HepG2 (cell line): ENCODE measurements around the gene SCGB2B2. TPM values are rescaled to one million over a fixed set of nuclear protein-coding genes. Genes with fewer than 3 reads are reported as not detected.

Source experiments
- polyA plus RNA-seq, 8 experiments: library from polyadenylated mRNA; depleted of rRNA in 3 of 8; stranded (reverse) in 7 of 8; unstranded in 1 of 8; fragments of >200 nt; fragmentation: Illumina TruSeq in 4 of 8; extraction: Trizol in 4 of 8; gene quantifications; 2 replicates each; pipeline versions ENCODE4 v1.2.1 to v1.2.3, GENCODE V29; 2011 to 2016; ENCODE audit warnings: low read depth in 4 of 8, missing spikeins in 1 of 8, mixed read lengths in 1 of 8; ENCODE audit not compliant: insufficient read depth in 1 of 8
- small RNA-seq, 3 experiments: library from RNA; depleted of rRNA; stranded (forward); fragments of <200 nt; gene quantifications; one replicate each; pipeline ENCODE3, GENCODE V24; 2012; ENCODE audit warnings: low read depth in 2 of 3, low replicate concordance in 1 of 3; ENCODE audit not compliant: insufficient read length in 3 of 3, insufficient read depth in 2 of 3
- total RNA-seq, 5 experiments: library from RNA; depleted of rRNA; stranded (reverse); fragments of >200 nt; fragmentation: Illumina TruSeq; extraction: Trizol; gene quantifications; 2 replicates each; pipeline ENCODE4 v1.2.3, GENCODE V29; 2016; ENCODE audit warnings: low read depth in 1 of 5

Gene SCGB2B2
- total and polyA plus RNA-seq, 2 of the 13 experiments (the other 11 are each of a cell fraction or from before 2014, with no cell fraction given), result 0.03 TPM; not detected in 1

Small RNAs within 50 kb of the gene (small RNA-seq; reads per million reads assigned to genes)
- gene RF00611, result 0 reads per million in 3 experiments

Other genes starting within 250 kb of the SCGB2B2 start
- 222 and 327 TPM in 2 replicates for gene UBA2, start 248.8 kb downstream of the SCGB2B2 start, total RNA-seq (2016; rRNA removed; fragmentation: Illumina TruSeq; extraction: Trizol)
- 117 and 172 TPM in 2 replicates for gene UBA2, start 248.8 kb downstream of the SCGB2B2 start, polyA plus RNA-seq (2011; rRNA removed)
- gene WTIP, start 195.4 kb downstream of the SCGB2B2 start, total RNA-seq (2016; rRNA removed; fragmentation: Illumina TruSeq; extraction: Trizol), result 9.0 and 15.0 TPM in 2 replicates
- gene WTIP, start 195.4 kb downstream of the SCGB2B2 start, polyA plus RNA-seq (2011; rRNA removed), result 18.1 and 20.9 TPM in 2 replicates
- gene ZNF302, start 519 bp upstream of the SCGB2B2 start, total RNA-seq (2016; rRNA removed; fragmentation: Illumina TruSeq; extraction: Trizol), result not detected in 2 replicates
- not detected in 2 replicates for gene ZNF302, start 519 bp upstream of the SCGB2B2 start, polyA plus RNA-seq (2011; rRNA removed)
- 15.5 and 22.3 TPM in 2 replicates for gene ZNF181, start 57.1 kb upstream of the SCGB2B2 start, total RNA-seq (2016; rRNA removed; fragmentation: Illumina TruSeq; extraction: Trizol)
- 9.0 and 10.6 TPM in 2 replicates for gene ZNF181, start 57.1 kb upstream of the SCGB2B2 start, polyA plus RNA-seq (2011; rRNA removed)
- 5.8 and 9.4 TPM in 2 replicates for gene ZNF599, start 96.1 kb upstream of the SCGB2B2 start, total RNA-seq (2016; rRNA removed; fragmentation: Illumina TruSeq; extraction: Trizol)
- 7.3 and 7.5 TPM in 2 replicates for gene ZNF599, start 96.1 kb upstream of the SCGB2B2 start, polyA plus RNA-seq (2011; rRNA removed)
- gene ZNF30, start 249.7 kb upstream of the SCGB2B2 start, total RNA-seq (2016; rRNA removed; fragmentation: Illumina TruSeq; extraction: Trizol), result 4.4 and 6.2 TPM in 2 replicates
- 2.1 and 2.3 TPM in 2 replicates for gene ZNF30, start 249.7 kb upstream of the SCGB2B2 start, polyA plus RNA-seq (2011; rRNA removed)